Panc1 (cell line): ENCODE data around the gene ZNF79. TPM values are rescaled to one million over a fixed set of nuclear protein-coding genes. Genes with fewer than 3 reads are reported as not detected.

Experiments used
- ATAC-seq: fragments of 200-7000 bp; cut with Tn5 transposase; 2 replicates; pipeline ENCODE4 v1.9.1; 2020; ENCODE audit warnings: mild to moderate bottlenecking, moderate library complexity
- BruUV-seq: library from RNA; stranded (reverse); fragments of 400-500 nt; replicated peaks from 2 replicates; lab custom pipeline; 2021; lab: Mats Ljungman, UMichigan
- CTCF ChIA-PET: fragments of 300-600 bp; sonication (Branson Sonifier 250); formaldehyde crosslinking; loops from one replicate; lab custom pipeline; 2022; ENCODE audit warnings: antibody characterized with exemption; lab: Charles Lee
- POLR2A ChIA-PET: fragments of 300-600 bp; sonication (Branson Sonifier 250); formaldehyde crosslinking; loops from one replicate; lab custom pipeline; 2022; ENCODE audit warnings: antibody characterized with exemption; lab: Charles Lee
- DNase-seq: peaks from one replicate; pipeline ENCODE4 v3.0.0-alpha.2; 2010; ENCODE audit warnings: low read depth, low spot score
- H3K27ac ChIP-seq: 2 replicates; pipeline ENCODE4 v1.5.1; 2011; ENCODE audit warnings: mild to moderate bottlenecking, low read length, inconsistent platforms
- H3K27me3 ChIP-seq: fragments of 200-500 bp; sonication (Bioruptor generic); 2 replicates; pipeline ENCODE4 v1.6.0; 2014; ENCODE audit warnings: low read length, inconsistent platforms; ENCODE audit not compliant: control insufficient read depth, insufficient read depth
- H3K36me3 ChIP-seq: fragments of 200-500 bp; sonication (Bioruptor generic); 2 replicates; pipeline ENCODE4 v1.5.1; 2014; ENCODE audit warnings: inconsistent platforms, mild to moderate bottlenecking, low read length, moderate library complexity; ENCODE audit not compliant: control insufficient read depth, insufficient read depth
- H3K4me1 ChIP-seq: 2 replicates; pipeline ENCODE4 v1.5.1; 2011; ENCODE audit warnings: inconsistent platforms, mild to moderate bottlenecking, low read length, moderate library complexity; ENCODE audit not compliant: control insufficient read depth, insufficient read depth
- H3K4me3 ChIP-seq, 2 experiments: 2 replicates each; pipeline ENCODE4 v1.5.1; 2011 to 2012; ENCODE audit warnings: low read depth in 2 of 2, low read length in 2 of 2, mild to moderate bottlenecking in 2 of 2, inconsistent platforms in 1 of 2, moderate library complexity in 1 of 2
- H3K9me3 ChIP-seq: fragments of 200-500 bp; sonication (Bioruptor generic); 2 replicates; pipeline ENCODE4 v1.5.1; 2014; ENCODE audit warnings: low read depth, mild to moderate bottlenecking, inconsistent platforms, low read length, moderate library complexity; ENCODE audit not compliant: control insufficient read depth, insufficient read depth
- CTCF ChIP-seq: fragments of 450-650 bp; IDR thresholded peaks from 2 replicates; pipeline ENCODE4 v1.5.1; 2017; ENCODE audit warnings: mild to moderate bottlenecking
- POLR2AphosphoS5 ChIP-seq: IDR thresholded peaks from 2 replicates; pipeline ENCODE4 v1.6.1; 2012; ENCODE audit warnings: mild to moderate bottlenecking, low read depth, low read length, moderate library complexity
- REST ChIP-seq, 2 experiments: IDR thresholded peaks; 2 replicates each; pipeline ENCODE4 v1.6.1; 2011 to 2012; ENCODE audit warnings: low read depth in 2 of 2, control low read depth in 1 of 2, low read length in 1 of 2, mild to moderate bottlenecking in 1 of 2, moderate library complexity in 1 of 2; ENCODE audit not compliant: insufficient read depth in 1 of 2
- SIN3A ChIP-seq: IDR thresholded peaks from 2 replicates; pipeline ENCODE4 v1.6.1; 2012; ENCODE audit warnings: low read depth, mild to moderate bottlenecking, low read length, moderate library complexity, borderline replicate concordance; ENCODE audit not compliant: insufficient read depth
- TCF7L2 ChIP-seq: IDR thresholded peaks from 2 replicates; pipeline ENCODE4 v1.6.1; 2011; ENCODE audit warnings: mild to moderate bottlenecking, low read depth, low read length, inconsistent platforms
- in situ Hi-C: cut with HindIII; loops from 2 replicates; pipeline ENCODE4 v1.10.0; 2016; ENCODE audit warnings: low sequenced_read_pairs, low pct_unique_long_range_greater_than_20kb
- intact Hi-C: fragments of 100-400 bp; cut with micrococcal nuclease; formaldehyde crosslinking; loops from one replicate; pipeline ENCODE4 v1.10.0; 2022; ENCODE audit not compliant: unreplicated experiment
- total RNA-seq: library from RNA; stranded (reverse); gene quantifications from one replicate; pipeline ENCODE4 v1.2.1, GENCODE V29; 2021; ENCODE audit not compliant: unreplicated experiment

ZNF79 gene
- total RNA-seq, 1 experiment from 2014 or later, result 5.4 TPM

- no TSS peak for BruUV-seq
- Histone ChIP-seq H3K4me1 (no peaks in the 10 kb centered on the region), H3K36me3 (no peaks in the 10 kb centered on the region), H3K27ac (no peak overlapping the region), H3K27me3 (no peaks in the 10 kb centered on the region), H3K9me3 (no peaks in the 10 kb centered on the region), H3K4me3 (no peak overlapping the region)
- no peak for ATAC-seq
- ChIA-PET CTCF (no interaction called here), POLR2A (no interaction called here)
- intact Hi-C loops (no loop called here), in situ Hi-C loops (no loop called here)
- no peak for DNase-seq
- no peak for TF ChIP-seq CTCF
Measured at GRCh38 chr9:127479507-127480081, 55.4 kb downstream of the ZNF79 start.

- POLR2A ChIA-PET, result no interaction called here
- no peaks in the 10 kb centered on the region for H3K27me3 ChIP-seq
- no peaks in the 10 kb centered on the region for H3K9me3 ChIP-seq
- no peak for DNase-seq
- H3K36me3 ChIP-seq, result no peaks in the 10 kb centered on the region
- no peak for ATAC-seq
- no peak for TF ChIP-seq SIN3A
- no peak for TF ChIP-seq REST (IDR thresholded peaks at IDR 0.05; ENCODE audit: insufficient read depth in 1 of 2, low read depth in 2 of 2, low read length in 1 of 2)
- TF ChIP-seq POLR2AphosphoS5, result no peak
- no peak for TF ChIP-seq CTCF
- TF ChIP-seq TCF7L2, result no peak
- no peak overlapping the region for H3K27ac ChIP-seq
- H3K4me1 ChIP-seq, result no peaks in the 10 kb centered on the region
- CTCF ChIA-PET, result no interaction called here
- no TSS peak for BruUV-seq
- in situ Hi-C loops, result no loop called here
- intact Hi-C loops, result no loop called here
- H3K4me3 ChIP-seq, result no peak overlapping the region
Measured at GRCh38 chr9:127482662-127483061, 58.5 kb downstream of the ZNF79 start.
